Pons (tissue), 1 donor: ENCODE data around the gene PIEZO1.

Experiments
- DNase-seq: peaks from one replicate; pipeline ENCODE4 v3.0.0-alpha.2; 2016; ENCODE audit warnings: low spot score

The PIEZO1 gene

DNA sequence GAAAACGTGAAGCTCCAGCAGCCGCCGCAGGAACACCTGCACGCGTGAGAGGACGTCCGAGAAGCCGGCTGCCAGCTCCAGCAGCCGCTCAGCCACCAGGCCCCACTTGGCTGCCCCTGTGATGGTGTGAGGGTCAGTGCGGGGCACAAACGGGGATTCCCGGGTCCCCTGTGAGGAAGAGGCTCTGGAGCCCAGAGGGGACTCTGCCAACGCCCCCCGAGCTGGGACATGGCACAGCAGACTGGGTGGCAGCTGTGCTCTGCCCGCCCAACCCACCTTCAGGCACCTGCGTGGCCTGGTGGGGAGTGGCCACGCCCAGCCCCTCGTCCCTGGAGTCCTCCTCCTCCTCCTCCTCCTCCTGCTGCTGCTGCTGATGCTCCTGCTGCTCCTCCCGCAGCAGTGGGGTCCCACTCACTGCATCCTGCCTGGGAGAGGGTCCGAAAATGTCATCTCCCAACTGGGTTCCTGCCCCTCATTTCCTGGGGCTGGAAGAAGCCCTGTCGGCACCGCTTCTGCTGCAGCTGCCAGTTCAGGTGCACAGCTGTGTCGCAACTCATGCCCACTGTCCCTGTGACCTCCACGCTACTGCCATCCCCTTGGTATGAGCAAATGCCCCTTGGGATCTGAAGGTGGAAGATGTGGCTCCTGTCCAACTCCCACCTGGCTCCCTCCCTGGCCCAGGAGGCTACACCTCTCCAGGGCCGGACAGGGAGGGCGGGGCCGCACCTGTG is 51.2 kb downstream of the PIEZO1 start:
- DNase-seq: no peak

DNA sequence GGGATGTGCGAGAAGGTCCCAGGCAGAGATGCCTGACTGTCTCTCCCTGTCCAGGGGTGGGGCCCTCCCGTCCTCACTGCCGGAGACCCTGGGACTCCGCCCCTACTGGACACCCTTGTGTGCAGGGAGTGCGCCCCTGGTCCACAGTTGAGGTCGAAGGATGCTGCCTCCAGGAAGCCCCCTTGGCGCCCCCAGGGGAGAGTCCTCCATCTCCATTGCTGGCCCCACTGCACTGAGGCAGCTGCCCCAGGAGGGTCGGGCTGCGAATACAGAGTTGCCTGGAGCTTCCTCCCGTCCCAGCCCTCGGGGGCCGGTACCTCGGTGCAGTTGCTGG is 52.1 kb downstream of the PIEZO1 start:
- no peak for DNase-seq

DNA sequence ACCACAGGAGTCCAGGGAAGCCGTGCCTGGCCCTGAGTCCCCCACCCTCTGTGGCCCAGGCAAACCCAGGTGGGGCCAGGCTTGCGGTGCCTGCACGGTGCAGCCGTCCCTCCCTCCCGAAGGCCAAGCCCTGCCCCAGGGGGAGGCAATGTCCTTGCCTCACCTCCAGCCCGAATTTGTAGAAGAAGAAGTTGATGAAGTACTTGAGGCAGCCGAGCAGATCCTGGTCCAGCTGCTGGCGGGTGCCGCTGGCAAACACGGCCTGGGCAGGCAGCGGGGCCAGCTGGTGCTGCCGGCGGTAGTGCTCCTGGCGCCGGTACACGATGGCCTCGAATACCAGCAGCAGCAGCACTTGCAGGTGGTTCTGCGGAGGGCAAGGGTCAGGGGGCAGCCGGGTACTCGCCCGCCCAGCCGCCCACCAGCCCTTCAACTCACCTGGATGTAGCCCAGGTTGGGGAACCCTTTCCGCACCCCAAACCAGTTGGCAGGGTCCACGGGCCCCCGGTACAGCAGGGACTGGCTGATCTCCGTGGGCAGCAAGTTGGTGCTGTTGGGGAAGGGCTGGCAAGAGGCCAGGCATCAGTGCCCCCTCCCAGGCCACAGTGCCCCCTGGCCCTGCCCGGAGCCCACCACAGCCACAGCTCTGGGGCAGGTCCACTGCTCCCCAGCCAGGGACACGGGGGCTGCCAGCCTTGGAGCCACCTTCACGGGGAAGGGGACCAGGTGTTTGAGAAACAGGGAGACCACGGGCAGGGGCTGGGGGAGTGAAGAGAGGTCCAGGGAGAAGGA is 52.7 kb downstream of the PIEZO1 start:
- DNase-seq: no peak

DNA sequence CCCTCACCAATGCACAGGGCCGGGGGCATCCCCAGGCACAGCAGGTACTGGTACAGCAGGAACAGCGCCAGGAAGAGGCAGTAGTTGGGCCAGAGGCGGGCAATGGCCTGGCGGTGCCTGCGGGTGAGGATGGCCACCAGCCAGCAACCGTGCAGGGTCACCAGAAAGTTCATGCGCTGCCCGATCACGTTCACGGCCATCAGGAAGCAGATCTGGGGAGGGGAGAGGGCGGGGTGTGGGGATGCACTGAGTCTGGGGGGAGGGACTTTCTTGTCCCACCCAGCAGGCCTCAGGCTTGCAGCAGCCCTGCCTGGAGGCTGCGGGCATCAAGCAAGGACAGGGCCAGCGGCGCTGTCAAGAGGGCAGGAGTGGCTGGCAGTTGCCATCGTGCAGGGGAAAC is 53.3 kb downstream of the PIEZO1 start:
- DNase-seq: no peak

DNA sequence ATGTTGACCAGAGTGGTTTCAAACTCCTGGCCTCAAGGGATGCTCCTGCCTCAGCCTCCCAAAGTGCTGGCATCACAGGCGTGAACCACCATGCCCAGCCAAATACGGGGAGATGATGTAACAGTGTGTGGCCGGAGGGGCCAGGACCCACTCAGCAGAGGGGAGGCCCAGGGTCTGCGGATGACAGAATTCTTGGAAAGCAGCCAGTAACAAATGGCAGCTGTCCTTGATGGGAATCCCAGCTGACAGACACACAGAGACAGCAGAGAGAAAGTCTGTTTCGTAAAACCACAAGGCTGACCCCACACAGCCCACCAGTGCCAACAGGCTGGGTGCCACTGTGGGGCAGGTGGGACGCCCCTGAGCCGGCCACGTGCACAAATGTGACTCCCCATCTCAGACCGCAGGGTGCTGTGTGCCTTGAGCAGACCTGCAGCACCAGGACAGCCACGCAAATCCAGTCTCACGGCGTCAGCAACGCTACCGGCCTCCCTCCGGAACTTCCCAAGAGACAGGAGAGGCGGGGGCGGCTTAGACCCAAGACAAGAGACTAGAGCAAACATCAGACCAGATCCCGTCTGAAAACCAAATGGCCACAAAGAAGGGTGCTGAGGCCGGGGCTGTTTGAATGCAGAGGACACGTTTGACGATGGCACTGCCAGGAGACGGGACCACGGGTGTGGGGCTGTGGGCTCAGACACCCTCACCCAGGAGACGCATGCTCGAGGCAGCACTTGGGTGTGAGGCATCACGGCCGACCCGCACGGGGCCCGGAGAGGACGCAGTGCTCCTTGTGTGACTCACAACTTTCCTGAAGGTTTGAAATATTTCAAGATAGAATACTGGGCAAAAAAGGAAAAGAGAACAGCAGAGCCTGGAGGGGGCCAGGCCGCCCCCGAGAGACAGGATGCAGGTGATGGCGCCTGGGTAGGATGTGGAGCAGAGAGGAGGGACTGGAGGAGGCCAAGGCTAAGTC is 54.1 kb downstream of the PIEZO1 start:
- DNase-seq: no peak

DNA sequence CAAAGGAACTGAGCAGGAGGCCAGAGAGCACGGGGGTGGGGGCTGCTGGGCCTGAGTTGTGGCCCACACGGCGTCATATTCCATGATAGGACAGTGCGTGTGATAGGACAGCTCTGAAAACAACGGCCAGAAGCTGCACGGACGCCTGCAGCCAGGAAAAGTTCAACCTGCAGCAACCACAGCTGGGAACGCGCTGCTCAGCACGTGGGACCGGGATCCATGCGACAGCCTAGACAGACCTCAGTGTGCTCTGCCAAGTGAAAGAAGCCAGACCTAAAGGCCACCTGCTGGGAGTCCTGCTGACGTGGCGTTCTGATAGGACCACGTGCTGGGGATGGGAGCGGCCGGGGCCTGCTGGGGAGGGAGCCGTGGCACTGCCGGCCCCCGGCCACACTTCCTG is 57.1 kb downstream of the PIEZO1 start:
- DNase-seq: no peak

DNA sequence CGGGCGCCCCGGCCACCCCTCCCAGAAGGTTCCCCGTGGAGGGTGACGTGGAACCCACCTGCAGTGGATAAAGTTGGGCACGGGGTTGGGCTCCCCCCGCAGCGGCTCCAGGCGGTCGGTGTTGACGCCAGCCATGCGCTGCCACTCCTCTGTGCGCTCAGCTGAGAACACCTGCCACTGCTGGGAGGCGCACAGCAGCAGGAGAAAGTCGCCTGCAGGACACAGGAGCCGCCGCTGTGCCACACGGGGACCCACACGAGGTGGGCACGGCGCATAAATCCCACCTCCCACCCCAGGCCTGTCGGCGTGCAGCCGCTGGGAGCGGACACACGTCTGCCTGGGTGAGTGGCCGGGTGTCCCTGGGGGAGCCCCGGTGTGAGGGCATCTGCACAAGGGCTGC is 58.0 kb downstream of the PIEZO1 start:
- DNase-seq: no peak

DNA sequence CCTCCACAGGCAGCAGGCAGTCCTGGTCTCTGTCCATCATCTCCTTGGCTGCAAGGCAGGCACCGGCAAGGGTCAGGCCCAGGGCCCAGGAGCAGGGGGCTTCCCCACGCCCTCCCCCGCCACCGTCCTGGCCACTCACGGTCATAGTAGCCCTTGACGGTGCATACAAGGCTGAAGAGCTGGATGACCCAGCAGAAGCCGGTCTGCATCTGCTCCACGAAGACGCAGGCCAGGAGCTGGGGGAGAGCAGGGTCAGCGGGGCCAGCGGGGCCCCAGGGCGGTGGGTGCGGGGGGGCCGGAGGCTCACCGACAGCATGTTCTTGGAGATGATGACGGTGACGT is 58.6 kb downstream of the PIEZO1 start:
- DNase-seq: no peak

DNA sequence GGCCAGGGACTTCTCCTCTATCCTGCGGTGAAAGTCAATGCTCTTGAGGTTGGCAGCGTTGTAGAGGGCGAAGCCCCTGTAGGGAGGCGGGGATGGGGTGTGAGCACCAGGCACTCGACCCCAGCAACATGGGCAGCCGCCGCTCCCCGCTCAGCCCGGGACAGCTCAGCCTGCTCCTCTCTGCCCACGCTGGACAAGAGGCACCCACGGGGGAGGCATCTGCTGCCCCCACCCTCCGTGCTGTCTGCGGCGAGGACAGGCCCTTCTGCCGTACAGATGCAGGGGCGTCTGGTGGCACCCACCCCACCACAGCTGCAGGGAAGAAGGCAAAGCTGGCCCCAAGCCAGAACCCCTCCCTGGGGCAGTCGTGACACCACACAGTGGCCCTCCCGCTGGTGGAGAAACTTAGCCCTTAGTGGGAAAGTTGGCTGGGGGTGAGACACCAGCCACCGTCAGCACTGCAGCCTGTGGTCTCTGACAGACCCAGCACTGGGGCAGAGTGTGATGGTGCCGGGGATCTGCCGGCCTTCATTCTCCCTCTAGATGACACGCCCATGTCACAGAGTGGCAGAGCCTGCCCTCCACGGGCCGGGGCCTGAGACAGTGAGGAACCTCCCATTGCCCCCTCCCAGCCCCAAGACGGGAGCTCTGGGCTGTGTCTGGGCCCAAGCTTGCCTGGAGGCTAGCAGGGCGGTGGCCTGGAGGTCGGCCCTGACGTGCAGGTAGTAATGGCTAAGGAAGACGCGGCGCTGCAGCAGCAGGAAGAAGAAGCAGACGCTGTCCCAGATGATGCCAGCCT is 59.2 kb downstream of the PIEZO1 start:
- DNase-seq: no peak

DNA sequence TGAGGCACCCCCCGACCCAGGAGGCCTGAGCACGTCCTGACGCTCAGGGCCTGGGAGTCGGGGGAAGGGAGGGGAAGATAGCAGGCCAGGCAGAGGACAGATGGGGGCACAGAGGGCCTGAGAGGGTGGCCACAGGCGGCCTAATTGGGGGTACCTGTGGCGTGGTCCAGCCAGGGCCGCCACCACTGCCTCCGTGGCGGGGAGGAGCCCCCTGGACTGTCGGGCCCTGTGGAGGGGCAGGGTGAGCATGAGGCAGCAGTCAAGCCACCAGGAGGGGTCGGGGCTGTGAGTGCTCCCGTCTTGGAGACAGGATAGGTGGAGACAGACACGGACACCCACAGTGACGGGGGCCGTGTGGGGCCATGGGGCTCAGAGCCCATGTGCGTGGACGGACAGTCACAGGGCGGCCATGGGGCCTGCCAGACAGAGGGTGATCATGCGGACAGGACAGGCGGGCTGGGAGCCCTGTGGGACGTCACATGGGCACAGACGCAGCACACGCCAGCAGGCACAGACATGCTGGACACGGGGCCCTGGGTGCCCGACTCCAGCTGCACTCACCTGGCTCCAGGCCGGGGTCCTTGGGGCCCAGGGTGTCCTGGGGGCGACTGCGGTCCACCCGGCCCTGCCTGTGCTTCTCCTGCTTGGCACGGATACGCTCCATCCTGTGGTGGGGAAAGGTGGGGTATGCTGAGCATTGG is 60.0 kb downstream of the PIEZO1 start:
- DNase-seq: no peak

DNA sequence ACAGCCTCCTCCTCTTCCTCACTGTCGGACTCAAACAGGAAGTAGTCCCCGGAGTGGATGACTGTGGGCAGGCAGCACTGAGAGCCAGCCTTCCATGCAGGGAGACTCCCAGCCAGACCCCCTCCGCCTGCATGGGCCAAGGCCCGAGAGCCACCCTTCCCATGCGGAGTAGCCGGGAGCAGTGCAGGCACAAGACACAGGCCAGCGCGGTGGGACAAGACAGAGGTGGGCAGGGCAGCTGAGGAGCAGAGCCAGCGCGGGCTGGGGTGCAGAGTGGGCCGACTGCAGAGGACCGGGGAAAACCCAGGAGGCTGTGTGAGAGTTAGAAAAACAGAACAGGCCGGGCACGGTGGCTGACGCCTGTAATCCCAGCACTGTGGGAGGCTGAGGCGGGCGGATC is 61.1 kb downstream of the PIEZO1 start:
- no peak for DNase-seq

DNA sequence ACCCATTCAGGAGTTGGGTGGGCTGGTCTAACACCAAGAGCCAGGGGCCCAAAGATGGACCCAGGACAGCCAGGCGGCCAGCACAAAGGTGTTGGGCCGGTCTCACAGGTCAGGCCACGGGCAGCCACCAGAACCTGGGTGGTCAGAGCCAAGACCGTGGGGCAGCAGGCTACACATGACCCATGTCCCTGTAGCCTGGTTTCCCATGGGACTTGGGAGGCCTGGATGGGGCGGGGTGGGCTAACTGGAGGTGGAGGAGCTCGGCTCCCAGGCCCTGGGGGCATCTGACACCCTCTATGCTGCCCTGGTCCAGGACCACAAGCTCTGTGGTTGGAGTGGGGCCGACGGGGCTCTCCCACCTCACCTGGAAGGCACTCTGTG is 61.5 kb downstream of the PIEZO1 start:
- no peak for DNase-seq

DNA sequence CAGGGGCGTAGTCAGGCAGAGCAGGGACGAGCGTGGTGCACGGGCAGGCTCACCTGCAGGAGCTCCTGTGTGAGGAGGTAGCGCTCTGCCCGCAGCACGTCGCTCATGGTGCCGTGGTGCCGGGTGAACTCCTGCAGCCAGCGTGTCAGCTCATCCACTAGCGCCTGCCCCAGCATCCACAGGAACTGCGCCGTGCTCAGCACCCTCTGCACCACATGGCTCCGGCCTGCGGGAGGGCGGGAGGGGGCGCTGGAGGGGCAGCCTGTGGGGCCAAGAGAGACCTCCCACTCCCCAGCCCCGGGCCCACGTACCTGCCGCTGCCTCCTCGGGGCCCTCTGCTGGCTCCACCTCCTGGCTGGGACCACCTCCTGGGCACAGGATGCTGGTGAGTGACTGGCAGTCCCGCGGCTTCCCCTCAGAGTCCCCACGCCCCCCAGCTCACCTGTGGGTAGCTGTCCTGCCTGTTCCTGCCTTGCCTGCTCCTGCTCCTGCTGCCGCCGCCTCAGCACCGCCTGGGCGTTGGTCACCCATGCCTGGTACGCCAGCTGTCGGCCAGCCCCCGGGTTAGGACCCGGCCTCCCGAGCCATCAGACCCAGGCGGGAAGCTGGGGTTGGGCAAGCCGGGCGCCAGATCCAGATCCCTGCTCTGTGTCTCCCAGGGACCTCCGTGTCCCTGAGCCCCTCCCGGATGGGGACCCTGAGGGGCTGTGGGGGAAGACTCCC is 62.1 kb downstream of the PIEZO1 start:
- no peak for DNase-seq

DNA sequence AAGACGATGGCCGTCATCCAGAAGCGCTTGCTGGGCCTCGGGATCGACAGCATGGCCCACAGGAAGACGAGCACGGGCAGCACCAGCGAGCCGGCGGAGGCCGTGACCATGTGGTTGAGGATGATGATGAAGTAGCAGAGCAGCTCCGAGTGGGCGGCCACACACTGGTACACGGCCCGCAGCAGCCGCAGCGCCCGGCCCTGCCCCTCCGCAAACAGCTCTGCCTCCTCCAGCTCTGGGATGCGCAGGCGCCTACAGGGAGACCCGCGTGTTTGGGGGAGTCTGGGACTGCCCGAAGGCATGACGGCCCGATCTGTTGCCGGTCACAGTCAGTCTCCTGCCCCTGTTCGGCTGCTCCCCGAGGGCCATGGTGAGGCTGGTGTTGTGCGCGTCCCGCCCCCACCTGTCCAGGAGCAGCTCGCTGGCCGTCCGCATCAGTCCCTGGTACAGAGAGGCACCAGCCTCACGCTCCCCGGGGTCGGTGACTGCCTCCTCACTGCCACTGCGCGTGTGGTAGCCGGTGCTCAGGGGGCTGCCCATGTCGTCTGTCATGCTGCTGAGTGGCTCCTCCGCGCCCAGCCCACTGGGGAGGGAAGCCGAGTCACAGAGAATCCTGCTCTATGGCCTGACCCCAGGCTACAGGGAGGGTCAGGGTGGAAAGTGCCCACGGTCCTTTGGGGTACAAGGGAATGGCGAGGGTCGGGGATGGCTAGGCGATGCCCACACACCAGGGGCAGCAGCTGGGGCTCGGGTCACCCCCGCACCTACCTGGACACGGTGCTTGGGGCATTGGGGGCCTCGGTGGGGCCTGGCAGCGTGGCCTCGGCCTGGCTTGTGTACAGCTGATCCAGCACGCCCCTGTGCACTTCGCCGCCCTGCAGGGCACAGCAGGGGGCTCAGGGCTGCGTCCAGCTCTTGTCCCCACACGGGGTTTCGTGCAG is 62.9 kb downstream of the PIEZO1 start:
- no peak for DNase-seq

DNA sequence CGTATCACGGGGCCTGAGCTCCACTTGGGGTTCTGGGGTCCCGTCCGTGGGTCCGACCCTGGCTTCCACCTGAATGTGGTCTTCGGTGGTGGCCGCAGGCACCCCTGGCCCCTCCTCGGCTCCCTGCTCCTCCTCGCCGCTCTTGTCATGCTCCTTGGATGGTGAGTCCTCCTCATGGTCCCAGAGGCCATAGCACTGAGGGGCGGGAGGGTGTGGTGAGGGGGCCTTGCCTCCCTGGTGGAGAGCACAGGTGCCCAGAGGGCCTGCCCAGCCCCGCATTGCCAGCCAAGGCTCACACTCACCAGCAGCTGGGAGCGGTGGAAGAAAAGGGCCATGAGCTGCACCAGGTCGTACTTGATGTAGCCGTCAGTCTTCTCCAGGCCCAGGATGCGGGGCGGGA is 63.8 kb downstream of the PIEZO1 start:
- DNase-seq: no peak

DNA sequence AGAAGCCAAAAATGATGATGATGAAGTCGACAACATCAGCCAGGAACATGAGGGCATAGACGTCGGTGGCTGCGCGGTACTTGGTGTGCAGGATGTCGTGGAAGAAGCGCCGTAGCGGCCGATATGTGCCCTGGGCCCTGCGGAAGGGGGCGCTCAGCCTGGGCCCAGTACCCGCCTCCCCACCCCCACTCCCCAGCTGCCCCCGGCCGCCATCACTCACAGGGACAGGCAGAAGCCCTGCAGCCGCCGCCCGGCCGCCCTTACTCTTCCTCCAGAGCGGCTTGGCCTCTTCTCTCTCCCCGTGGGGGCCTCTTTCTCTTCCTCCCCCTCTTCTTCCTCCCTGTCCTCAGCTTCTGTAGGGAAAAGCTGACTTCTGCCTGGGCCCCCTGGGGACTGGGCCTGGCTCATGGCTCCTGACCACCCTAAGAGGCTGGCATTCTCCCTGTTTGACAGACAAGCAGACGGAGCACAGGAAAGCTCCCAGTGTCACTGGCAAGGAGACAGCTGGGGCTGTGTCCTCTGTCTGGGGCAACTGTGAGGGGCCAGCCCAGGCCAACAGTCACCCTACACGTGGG is 64.5 kb downstream of the PIEZO1 start:
- DNase-seq: no peak

DNA sequence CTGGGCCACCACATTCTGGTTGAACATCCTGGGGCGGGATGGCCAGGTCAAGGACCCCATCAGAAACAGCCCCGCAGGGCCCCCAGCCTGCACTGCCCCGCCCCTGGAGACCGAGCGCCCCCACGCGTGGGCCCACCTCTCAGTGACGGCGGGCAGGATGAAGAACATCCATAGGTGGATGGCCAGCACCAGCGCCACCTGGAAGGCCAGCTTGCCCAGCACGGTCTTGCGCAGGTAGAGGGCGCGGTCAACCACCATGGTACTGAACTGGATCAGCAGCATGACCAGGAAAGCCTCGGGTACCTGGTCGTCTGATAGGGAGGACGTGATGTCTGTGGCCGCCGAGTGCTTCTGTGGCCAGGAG is 65.1 kb downstream of the PIEZO1 start:
- no peak for DNase-seq

DNA sequence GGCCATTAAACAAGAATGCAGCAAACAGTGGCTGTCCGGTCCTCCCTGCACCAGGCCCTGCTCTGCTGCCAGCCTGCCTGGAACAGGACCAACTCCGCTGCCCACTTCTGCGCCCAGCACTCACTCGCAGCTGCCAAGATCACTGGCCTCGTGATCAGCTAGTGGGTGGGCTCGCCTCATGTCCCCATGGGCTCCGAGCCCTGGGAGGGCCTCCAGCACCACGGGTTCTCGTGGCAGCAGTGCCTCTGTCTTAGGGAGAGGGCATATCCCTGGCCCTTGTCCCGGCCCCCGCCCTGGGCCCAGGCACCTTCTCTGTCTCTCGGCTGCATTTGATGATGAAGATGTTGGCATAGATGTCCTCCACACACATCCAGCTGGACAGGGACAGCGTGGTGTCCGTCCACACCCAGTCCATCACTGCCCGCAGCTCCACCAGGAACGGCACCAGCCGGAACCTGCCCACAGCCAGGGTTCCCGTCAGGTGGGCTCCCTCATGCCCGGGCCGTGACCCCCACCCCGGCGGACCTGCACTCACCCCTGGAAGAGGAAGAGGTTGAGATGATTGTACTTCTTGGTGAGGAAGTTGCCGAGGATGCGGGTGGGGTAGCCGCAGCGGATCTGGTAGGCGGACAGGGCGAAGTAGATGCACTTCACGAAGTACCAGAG is 65.6 kb downstream of the PIEZO1 start:
- peak; percentile 88 for DNase-seq

DNA sequence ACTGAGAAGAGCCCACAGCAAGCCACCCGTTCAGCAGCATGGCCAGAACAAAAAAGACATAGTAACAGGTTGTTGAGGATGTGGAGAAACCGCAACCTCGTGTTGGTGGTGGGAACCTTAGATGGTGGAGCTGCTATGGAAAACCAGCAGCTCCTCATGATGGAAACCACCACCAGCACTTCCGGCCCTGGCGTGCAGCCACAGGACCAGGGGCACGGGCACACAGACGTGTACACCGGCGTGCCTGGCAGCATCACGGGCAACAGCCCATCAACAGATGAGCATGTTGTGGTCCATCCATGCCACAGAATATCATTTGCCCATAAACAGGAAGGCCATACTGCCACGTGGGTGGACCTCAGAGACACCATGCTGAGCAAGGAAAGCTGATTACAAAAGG is 66.8 kb downstream of the PIEZO1 start:
- no peak for DNase-seq
